HEK293 (cell line): ENCODE measurements around the gene LRRC2.

Source experiments
- CTCF ChIA-PET: fragments of 350-600 bp; formaldehyde crosslinking; extraction: SDS; loops from one replicate; lab custom pipeline; 2021; ENCODE audit warnings: antibody characterized with exemption; lab: Yijun Ruan, JAX
- POLR2A ChIA-PET: fragments of 300-600 bp; formaldehyde crosslinking; extraction: SDS; loops from one replicate; lab custom pipeline; 2020; ENCODE audit warnings: antibody characterized with exemption, inconsistent platforms; lab: Yijun Ruan, JAX
- H3K27ac ChIP-seq: fragments of 200-500 bp; sonication (Bioruptor generic); 2 replicates; pipeline ENCODE4 v1.5.1; 2014; ENCODE audit warnings: low read depth, low read length, control low read depth, inconsistent platforms; ENCODE audit errors: extremely low read depth
- H3K36me3 ChIP-seq, 2 experiments: fragments of 200-500 bp in 1 of 2; sonication (Bioruptor generic) in 1 of 2; 1 replicate in 1 of 2; 2 replicates in 1 of 2; pipeline ENCODE4 v1.5.1; 2014 to 2017; ENCODE audit warnings: inconsistent platforms in 2 of 2, low read length in 2 of 2; ENCODE audit not compliant: control insufficient read depth in 2 of 2, insufficient read depth in 1 of 2
- H3K4me1 ChIP-seq: fragments of 200-500 bp; sonication (Bioruptor generic); 2 replicates; pipeline ENCODE4 v1.5.1; 2014; ENCODE audit warnings: mild to moderate bottlenecking, low read length, inconsistent platforms; ENCODE audit not compliant: control insufficient read depth, insufficient read depth
- H3K4me3 ChIP-seq: 2 replicates; pipeline ENCODE4 v1.5.1; 2011; ENCODE audit warnings: low read depth, mild to moderate bottlenecking, control low read depth, low read length, moderate library complexity
- H3K9me3 ChIP-seq: fragments of 200-500 bp; sonication (Bioruptor generic); 2 replicates; pipeline ENCODE4 v1.5.1; 2014; ENCODE audit warnings: low read depth, low read length, inconsistent platforms; ENCODE audit not compliant: control insufficient read depth, insufficient read depth
- FEZF1 ChIP-seq: fragments of 450-650 bp; formaldehyde crosslinking; IDR thresholded peaks from 2 replicates; pipeline ENCODE4 v1.5.1; 2016; ENCODE audit warnings: missing biosample characterization, missing genetic modification characterization
- HOXA7 ChIP-seq: sonication (generic); formaldehyde crosslinking; IDR thresholded peaks from 2 replicates; pipeline ENCODE4 v1.8.1; 2022; ENCODE audit warnings: missing genetic modification reagents, borderline replicate concordance
- MZF1 ChIP-seq: fragments of 450-650 bp; formaldehyde crosslinking; IDR thresholded peaks from 2 replicates; pipeline ENCODE4 v1.5.1; 2017; ENCODE audit warnings: missing biosample characterization, missing genetic modification characterization, borderline replicate concordance
- RBAK ChIP-seq: fragments of 450-650 bp; formaldehyde crosslinking; IDR thresholded peaks from 2 replicates; pipeline ENCODE4 v1.5.1; 2016; ENCODE audit warnings: missing biosample characterization, missing genetic modification characterization
- REST ChIP-seq: fragments of 450-650 bp; formaldehyde crosslinking; IDR thresholded peaks from 2 replicates; pipeline ENCODE4 v1.5.1; 2016; ENCODE audit warnings: missing biosample characterization, missing genetic modification characterization
- SALL2 ChIP-seq: fragments of 450-650 bp; formaldehyde crosslinking; IDR thresholded peaks from 2 replicates; pipeline ENCODE4 v1.5.0; 2017; ENCODE audit warnings: missing biosample characterization, mild to moderate bottlenecking, missing genetic modification characterization, borderline replicate concordance
- TRIM28 ChIP-seq: IDR thresholded peaks from 2 replicates; pipeline ENCODE4 v1.6.1; 2011; ENCODE audit warnings: low read length, control low read depth, borderline replicate concordance
- ZBTB8A ChIP-seq: fragments of 450-650 bp; formaldehyde crosslinking; IDR thresholded peaks from 2 replicates; pipeline ENCODE4 v1.5.1; 2016; ENCODE audit warnings: missing biosample characterization, missing genetic modification characterization
- ZFHX2 ChIP-seq: fragments of 450-650 bp; formaldehyde crosslinking; conservative IDR thresholded peaks from 2 replicates; pipeline ENCODE4 v1.5.1; 2016; ENCODE audit warnings: missing biosample characterization, missing genetic modification characterization
- ZNF274 ChIP-seq, 2 experiments: fragments of 200-500 bp in 1 of 2; fragments of 450-650 bp in 1 of 2; sonication (Bioruptor generic) in 1 of 2; formaldehyde crosslinking in 1 of 2; IDR thresholded peaks; 2 replicates each; pipeline versions ENCODE4 v1.5.1 to v1.6.1; 2014 to 2016; ENCODE audit warnings: borderline replicate concordance in 1 of 2, inconsistent platforms in 1 of 2, low read length in 1 of 2, missing biosample characterization in 1 of 2, missing genetic modification characterization in 1 of 2
- ZNF302 ChIP-seq: fragments of 450-650 bp; formaldehyde crosslinking; IDR thresholded peaks from 2 replicates; pipeline ENCODE4 v1.5.1; 2016; ENCODE audit warnings: missing biosample characterization, missing genetic modification characterization, low read depth
- ZNF350 ChIP-seq: fragments of 450-650 bp; formaldehyde crosslinking; IDR thresholded peaks from 2 replicates; pipeline ENCODE4 v1.5.0; 2017; ENCODE audit warnings: missing biosample characterization, mild to moderate bottlenecking, missing genetic modification characterization
- ZNF398 ChIP-seq: fragments of 450-650 bp; formaldehyde crosslinking; IDR thresholded peaks from 2 replicates; pipeline ENCODE4 v1.5.1; 2017; ENCODE audit warnings: missing biosample characterization, missing genetic modification characterization
- ZNF513 ChIP-seq: fragments of 450-650 bp; IDR thresholded peaks from 2 replicates; pipeline ENCODE4 v1.5.1; 2018; ENCODE audit warnings: missing biosample characterization, missing genetic modification characterization
- ZNF548 ChIP-seq: fragments of 450-650 bp; formaldehyde crosslinking; IDR thresholded peaks from 2 replicates; pipeline ENCODE4 v1.5.1; 2016; ENCODE audit warnings: missing biosample characterization, missing genetic modification characterization
- ZNF561 ChIP-seq: fragments of 450-650 bp; IDR thresholded peaks from 2 replicates; pipeline ENCODE4 v1.5.1; 2018; ENCODE audit warnings: missing biosample characterization, missing genetic modification characterization, borderline replicate concordance
- ZNF580 ChIP-seq: fragments of 450-650 bp; formaldehyde crosslinking; IDR thresholded peaks from 2 replicates; pipeline ENCODE4 v1.5.1; 2016; ENCODE audit warnings: missing biosample characterization, missing genetic modification characterization
- ZNF624 ChIP-seq: fragments of 450-650 bp; formaldehyde crosslinking; IDR thresholded peaks from 2 replicates; pipeline ENCODE4 v1.5.1; 2017; ENCODE audit warnings: missing biosample characterization, missing genetic modification characterization
- ZSCAN30 ChIP-seq: fragments of 450-650 bp; IDR thresholded peaks from 2 replicates; pipeline ENCODE4 v1.5.1; 2018; ENCODE audit warnings: missing biosample characterization, mild to moderate bottlenecking, missing genetic modification characterization, moderate library complexity

LRRC2 gene

GRCh38 chr3:46492890-46493547 is 73.1 kb downstream of the LRRC2 start:
- Histone ChIP-seq H3K36me3 (no peaks in the 10 kb centered on the region), H3K27ac (no peak overlapping the region), H3K9me3 (no peaks in the 10 kb centered on the region), H3K4me3 (no peak overlapping the region), H3K4me1 (no peaks in the 10 kb centered on the region)
- ChIA-PET POLR2A (no interaction called here), CTCF (interaction anchor here (1.2 to 1.3 kb wide), 2 partner anchors 65 to 135 kb away, joined by 3 to 4 read pairs; no protein-coding TSS in a partner anchor)
- TF ChIP-seq ZNF624 (tag by site-specific recombination) (no peak), ZSCAN30 (tag by site-specific recombination) (no peak), FEZF1 (tag by site-specific recombination) (no peak), ZNF302 (no peak), ZNF513 (tag by site-specific recombination) (no peak), REST (tag by site-specific recombination) (no peak), ZNF580 (tag by site-specific recombination) (no peak), ZFHX2 (tag by site-specific recombination) (no peak), HOXA7 (CRISPR knock-in tag) (no peak), TRIM28 (no peak), ZNF350 (tag by site-specific recombination) (no peak), MZF1 (tag by site-specific recombination) (no peak), ZNF398 (no peak), ZNF274 (IDR thresholded peaks at IDR 0.05; ENCODE audit: low read length) (no peak), ZNF274 (tag by site-specific recombination; IDR thresholded peaks at IDR 0.05; ENCODE audit: borderline replicate concordance) (no peak), ZNF548 (tag by site-specific recombination) (no peak), SALL2 (no peak), ZBTB8A (tag by site-specific recombination) (no peak), RBAK (tag by site-specific recombination) (no peak), ZNF561 (no peak)
